TTC549 (cell line): ENCODE results near the gene KCNN3.

Source experiments
- FAIRE-seq: peaks from 2 replicates; lab custom pipeline; 2012; peaks lifted over from hg19 to GRCh38; lab: Jason Lieb, UNC

The KCNN3 gene

GRCh38 chr1:154879038-154879421 lies 8.9 kb upstream of the KCNN3 start:
- no peak for FAIRE-seq

GRCh38 chr1:154878371-154879037 lies 8.4 kb upstream of the KCNN3 start:
- FAIRE-seq = peak; percentile 55

- no peak for FAIRE-seq
Measured at GRCh38 chr1:154877370-154877974, 7.4 kb upstream of the KCNN3 start.

GRCh38 chr1:154876842-154877369 lies 6.8 kb upstream of the KCNN3 start:
- FAIRE-seq = no peak

GRCh38 chr1:154874465-154874864 lies 4.4 kb upstream of the KCNN3 start:
- FAIRE-seq = no peak

- FAIRE-seq = no peak
Measured at GRCh38 chr1:154873321-154873950, 3.4 kb upstream of the KCNN3 start.

- FAIRE-seq = no peak
Measured at GRCh38 chr1:154871374-154871773, 1.3 kb upstream of the KCNN3 start.

- no peak for FAIRE-seq
Measured at GRCh38 chr1:154870734-154871133, 653 bp upstream of the KCNN3 start.

GRCh38 chr1:154869351-154870114 lies 548 bp downstream of the KCNN3 start:
- no peak for FAIRE-seq

GRCh38 chr1:154867841-154868605 lies 2.1 kb downstream of the KCNN3 start:
- FAIRE-seq = no peak

GRCh38 chr1:154867064-154867825 lies 2.8 kb downstream of the KCNN3 start:
- FAIRE-seq = no peak

GRCh38 chr1:154866257-154867063 lies 3.6 kb downstream of the KCNN3 start:
- no peak for FAIRE-seq

- no peak for FAIRE-seq
Measured at GRCh38 chr1:154865442-154866256, 4.4 kb downstream of the KCNN3 start.

- FAIRE-seq = no peak
Measured at GRCh38 chr1:154864189-154864975, 5.7 kb downstream of the KCNN3 start.

GRCh38 chr1:154863315-154864174 lies 6.5 kb downstream of the KCNN3 start:
- peak; percentile 56 for FAIRE-seq

- FAIRE-seq = no peak
Measured at GRCh38 chr1:154862907-154863306, 7.2 kb downstream of the KCNN3 start.

GRCh38 chr1:154861607-154862094 lies 8.4 kb downstream of the KCNN3 start:
- FAIRE-seq = no peak
